Activated CD4-positive, alpha-beta T cell treated with anti-CD3 and anti-CD28 coated beads, Interleukin-10, Interleukin-2, amounts not matched to agents 100 ng/mL and 50 ng/mL, durations not matched to agents 16 hours and 8 hours (primary cell): Measurements from ENCODE around the gene KCNK3.
A peak's percentile ranks its signal among the peaks of the same experiment; 100 is the strongest.

Experiments used
- DNase-seq: peaks from one replicate; pipeline ENCODE4 v3.0.0-alpha.2; 2020

The KCNK3 gene

DNA sequence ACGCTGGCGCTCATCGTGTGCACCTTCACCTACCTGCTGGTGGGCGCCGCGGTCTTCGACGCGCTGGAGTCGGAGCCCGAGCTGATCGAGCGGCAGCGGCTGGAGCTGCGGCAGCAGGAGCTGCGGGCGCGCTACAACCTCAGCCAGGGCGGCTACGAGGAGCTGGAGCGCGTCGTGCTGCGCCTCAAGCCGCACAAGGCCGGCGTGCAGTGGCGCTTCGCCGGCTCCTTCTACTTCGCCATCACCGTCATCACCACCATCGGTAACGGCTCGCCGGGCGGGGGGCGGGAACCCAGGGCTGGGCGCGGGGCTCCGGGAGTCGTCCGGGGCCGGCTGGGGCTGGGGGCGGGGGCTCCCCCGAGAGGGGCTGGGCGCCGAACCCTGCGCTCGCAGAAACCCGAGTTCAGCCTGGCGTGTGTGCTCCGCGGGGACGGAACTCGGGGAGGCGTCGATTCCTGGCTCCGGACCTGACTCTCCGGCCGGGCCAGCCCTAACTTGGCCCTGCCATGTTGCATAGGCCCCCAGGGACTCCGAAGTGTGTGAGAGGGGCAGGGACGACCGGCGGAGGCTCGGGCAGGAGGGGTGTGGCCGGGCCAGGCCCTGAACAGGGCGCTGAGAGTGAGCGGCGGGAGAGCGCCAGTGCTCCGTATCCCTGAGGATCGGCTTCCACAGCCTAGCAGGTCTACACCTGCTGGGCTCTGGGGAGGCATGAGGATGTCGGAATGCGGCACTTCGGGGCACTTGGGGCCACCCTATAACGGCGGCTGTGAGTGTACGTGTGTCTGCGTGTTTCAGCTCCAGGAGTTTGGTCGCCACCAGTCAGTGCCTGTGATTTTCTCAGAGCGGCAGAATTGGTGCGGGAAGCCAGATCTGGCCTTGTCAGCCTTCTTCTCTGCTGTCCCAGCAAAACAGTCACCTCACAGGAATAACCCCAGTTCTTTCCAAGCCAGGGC lies 651 bp downstream of the KCNK3 start:
- DNase-seq = peak; percentile 3

DNA sequence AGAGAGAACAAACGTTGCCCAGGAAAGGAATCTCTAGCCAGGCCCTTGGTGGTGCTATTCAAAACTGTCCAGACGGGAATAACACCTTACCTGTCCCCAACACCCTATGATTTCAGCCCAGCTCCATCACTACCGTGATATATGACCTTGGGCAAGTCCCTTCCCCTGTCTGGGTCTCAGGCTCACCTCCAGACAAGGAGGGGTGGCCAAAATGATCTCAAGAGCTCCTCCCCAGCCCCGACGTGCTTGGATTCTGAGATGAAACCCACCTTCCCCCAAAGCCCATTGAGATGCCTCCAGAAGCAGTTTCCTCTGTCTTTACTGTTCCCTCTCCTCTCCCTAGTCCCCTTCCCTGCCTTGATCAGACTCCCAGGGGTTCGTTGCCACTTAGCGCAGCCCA lies 1.5 kb downstream of the KCNK3 start:
- DNase-seq = no peak

DNA sequence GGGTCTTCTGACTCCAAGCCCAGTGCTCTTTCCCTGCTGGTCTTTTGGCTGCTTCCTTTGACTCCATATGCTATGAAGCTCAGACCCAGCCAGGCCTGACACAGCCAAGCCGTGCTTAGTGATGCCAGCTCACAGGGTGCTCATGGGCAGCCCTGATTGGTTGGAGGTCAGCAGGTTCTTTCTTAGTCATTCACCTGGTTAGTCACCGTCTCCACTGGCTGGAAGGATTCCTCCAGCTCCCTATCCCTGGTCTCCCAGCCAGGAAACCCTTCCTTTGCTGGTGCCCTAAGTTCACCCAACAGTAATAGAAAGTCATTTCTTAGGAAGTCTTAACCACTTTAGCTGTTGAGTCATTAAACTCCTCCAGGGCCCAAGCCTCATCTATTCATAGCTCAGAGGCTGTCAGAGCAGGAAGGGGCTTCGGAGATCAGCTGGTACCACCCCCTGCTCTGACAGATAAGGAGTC lies 3.9 kb downstream of the KCNK3 start:
- DNase-seq = peak; percentile 4

DNA sequence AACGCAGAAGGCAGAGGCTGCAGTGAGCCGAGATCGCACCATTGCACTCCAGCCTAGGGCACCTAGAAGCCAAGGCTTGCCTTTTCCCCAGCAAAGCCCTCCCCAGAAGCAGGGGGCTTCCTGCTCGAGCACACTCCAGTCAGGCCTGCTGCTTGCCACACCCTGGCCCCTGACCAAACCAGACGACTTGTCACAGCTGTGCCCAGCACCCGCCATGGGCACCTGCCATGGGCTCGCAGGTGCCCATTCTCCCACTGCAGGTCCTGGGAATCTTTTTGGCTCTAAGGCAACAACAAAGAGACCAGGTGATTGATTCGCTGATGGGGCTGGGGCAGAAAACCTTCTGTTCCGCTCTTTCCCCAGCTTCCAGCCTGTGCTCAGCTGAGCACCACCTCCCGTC lies 4.9 kb downstream of the KCNK3 start:
- no peak for DNase-seq

DNA sequence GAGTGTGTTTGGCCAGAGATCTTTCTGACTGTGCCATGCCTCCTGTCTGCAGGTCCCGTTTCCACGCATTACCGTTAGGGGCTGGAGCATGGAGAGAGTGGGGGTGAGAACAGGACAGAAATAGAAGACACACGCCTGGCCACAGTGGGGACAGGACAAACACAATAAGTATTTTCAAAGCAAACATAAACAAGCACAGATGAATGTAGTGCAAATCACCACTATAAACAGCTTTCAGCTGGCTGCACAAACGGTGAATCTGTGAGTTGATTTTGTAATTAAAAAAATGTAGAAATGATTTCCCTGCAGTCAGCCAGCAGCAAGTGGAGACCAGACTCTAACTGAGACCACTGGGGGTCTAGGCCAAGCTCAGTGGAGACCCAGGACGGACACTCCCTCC lies 6.8 kb downstream of the KCNK3 start:
- DNase-seq = no peak

DNA sequence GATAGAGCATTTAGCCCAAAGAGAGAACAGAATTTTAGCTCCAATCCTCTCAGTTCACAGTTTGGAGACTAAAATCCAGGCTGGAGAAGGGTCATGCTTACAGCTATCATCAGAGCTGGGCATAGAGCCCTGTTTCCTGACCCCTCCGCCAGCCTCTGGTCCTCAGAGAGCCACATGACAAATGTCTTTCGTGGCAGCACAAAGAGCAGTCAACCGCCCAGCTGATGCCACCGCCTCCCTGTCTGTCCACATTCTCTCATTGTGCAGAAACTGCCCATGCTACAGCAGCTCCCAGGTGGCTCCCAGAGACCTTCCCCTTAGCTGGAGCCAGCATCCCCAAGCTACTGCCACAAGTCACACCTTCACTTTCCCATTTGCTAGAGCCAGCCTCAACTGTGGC lies 7.6 kb downstream of the KCNK3 start:
- no peak for DNase-seq

DNA sequence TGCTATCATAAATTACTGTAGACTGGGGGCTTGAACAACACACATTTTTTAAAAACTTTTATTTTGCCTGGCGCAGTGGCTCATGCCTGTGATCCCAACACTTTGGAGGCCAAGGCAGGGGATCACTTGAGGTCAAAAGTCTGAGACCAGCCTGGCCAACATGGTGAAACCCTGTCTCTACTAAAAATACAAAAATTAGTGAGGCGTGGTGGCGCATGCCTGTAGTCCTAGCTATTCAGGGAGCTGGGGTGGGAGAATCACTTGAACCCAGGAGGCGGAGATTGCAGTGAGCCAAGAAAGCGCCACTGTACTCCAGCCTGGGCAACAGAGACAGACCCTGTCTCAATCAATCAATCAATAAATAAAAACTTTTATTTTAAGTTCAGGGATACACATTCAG lies 9.1 kb downstream of the KCNK3 start:
- no peak for DNase-seq

DNA sequence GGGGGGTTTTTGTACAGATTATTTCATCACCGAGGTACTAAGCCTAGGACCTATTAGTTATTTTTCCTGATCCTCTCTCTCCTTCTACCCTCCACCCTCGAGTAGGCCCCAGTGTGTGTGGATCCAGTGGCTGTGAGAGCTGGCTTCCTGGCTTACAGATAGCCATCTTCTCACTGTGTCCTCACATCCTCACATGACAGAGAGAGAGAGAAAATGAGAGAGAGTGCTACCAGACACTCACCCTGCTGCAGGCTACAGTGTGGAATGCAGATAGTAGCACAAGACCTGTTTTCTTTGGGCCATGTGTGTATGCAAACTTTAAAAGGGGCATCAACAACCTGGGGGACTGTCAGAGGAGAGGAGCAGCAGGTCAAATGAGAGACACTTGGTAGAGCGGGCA lies 9.5 kb downstream of the KCNK3 start:
- DNase-seq = no peak

DNA sequence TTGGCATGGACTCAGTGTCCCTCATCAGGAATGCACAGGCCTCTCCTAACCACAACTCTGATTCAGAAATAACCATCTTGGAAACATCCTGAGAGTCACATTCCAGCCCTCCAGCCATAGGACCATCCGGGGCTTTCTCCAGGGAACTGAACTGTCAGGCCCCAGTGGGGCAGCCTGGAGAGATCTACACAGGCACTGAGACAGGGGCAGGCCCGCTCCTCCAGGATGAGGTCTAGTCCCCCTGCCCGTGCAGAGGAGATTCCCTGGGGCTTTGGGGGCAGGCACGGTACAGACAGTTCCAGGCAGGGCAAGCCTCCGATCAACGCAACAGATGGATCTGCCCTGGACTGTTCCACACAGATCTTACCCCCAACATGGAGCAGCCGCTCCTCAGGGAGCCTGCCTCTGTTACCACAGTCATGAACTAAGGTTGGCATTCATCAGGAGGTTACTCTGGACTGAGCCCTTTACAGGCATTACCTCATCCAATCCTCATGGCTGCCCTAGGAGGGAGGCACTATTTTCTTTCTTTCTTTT lies 12.0 kb downstream of the KCNK3 start:
- DNase-seq = no peak

DNA sequence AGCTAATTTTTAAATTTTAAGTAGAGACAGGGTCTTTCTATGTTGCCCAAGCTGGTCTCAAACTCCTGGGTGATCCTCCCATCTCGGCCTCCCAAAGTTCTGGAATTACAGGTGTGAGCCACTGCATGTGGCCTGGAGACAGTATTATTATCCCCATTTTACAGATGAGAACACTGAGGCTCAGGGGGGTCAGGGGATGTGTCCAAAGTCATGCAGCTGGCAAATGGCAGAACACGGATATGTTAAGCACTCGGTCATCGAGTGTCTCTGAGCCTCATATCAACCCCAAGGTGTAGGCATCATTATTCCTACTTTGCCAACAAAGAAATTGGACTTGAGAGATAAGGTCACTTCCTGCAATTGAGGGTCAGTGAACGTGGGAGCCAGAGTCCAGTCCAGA lies 12.6 kb downstream of the KCNK3 start:
- no peak for DNase-seq

DNA sequence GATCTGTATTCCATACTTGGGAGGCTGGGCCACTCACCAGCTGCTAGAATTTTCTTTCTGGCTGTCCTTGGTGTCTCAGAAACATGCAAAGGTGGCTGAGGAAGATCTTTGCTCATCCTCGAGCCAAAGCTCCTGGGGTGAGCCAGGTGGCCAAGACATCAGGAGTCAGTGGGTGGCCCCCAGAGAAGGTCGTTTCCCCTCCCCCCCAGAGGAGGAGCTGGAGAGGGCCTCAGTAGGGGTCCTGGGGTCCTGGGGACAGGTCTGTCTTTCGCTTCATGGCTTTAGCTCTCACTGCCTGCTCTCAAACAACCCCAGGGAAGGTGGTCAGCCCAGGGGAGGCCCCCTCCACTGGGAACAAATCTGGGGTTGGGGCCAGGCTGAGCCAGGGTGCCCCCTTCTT lies 13.6 kb downstream of the KCNK3 start:
- DNase-seq = no peak

DNA sequence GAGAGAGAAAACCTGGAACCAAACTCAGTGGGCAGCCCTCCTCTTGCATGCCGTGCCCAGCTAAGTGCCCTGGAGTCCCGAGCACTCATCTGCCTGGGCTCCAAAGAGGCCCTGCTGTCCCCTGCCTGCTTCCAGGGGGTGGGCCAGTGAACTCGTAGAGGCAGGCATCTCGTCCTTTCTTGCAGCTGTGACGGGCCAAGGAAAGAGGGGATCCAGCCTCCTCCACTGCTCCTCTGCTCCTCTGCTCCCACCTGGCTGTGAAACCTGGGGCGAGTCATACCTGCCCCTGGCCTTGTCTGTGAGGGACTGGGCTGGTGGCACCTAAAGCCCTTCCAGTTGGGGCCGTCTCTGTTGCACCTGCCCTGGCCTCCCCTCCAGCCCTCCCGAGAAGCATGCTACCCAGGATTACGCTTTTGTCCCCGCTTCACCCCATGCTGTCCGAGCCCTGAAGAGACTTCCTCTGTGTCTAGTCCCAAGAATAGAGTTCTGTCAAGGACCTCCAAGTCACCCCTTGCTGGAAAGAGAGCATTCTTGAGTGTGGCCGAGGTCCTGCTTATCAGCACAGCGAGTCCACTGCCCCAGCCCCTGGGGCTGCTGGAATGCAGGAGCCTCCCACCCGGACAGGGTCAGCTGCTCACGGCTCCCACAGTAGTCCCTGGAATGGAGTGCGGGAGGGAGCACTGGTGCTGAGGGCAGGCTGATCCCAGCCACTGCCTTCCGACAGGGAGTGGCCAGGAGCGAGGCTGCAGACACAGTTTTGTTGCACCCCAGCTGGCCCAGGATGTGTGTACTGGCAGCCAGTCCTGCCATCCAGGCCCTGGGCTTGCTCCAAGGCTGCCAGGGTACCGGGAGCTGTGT lies 14.3 kb downstream of the KCNK3 start:
- DNase-seq = no peak

DNA sequence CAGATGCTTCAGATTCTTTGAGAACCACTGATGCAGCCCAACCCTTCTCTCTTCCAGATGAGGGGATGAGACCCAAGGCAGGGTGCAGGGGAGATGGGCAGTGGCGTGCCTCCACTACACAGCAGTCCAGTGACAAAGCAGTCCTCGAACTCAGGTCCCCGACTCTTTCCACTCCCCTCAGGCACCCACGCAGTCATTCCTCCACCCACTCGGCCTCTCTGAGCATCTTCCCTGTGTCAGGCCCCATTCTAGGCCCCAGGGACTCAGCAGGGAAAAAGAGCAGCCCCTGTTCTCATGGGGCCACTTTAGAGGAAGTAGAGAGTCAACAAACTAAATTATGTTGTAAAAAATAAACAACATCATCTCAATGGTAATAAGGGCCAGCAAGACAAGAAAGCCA lies 15.2 kb downstream of the KCNK3 start:
- no peak for DNase-seq

DNA sequence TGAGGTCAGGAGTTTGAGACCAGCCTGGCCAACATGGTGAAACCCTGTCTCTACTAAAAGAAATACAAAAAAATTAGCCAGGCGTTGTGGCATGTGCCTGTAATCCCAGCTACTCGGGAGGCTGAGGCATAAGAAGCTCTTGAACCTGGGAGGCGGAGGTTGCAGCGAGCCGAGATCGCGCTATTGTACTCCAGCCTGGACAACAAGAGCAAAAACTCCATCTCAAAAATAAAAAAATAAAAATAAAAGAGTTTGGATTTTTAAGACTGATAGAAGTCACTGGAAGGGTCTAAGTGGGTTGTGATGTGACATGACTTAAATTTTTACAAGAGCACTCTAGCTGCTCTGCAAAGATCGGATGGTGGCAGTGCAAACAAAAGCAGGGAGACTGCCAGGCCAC lies 15.9 kb downstream of the KCNK3 start:
- no peak for DNase-seq

DNA sequence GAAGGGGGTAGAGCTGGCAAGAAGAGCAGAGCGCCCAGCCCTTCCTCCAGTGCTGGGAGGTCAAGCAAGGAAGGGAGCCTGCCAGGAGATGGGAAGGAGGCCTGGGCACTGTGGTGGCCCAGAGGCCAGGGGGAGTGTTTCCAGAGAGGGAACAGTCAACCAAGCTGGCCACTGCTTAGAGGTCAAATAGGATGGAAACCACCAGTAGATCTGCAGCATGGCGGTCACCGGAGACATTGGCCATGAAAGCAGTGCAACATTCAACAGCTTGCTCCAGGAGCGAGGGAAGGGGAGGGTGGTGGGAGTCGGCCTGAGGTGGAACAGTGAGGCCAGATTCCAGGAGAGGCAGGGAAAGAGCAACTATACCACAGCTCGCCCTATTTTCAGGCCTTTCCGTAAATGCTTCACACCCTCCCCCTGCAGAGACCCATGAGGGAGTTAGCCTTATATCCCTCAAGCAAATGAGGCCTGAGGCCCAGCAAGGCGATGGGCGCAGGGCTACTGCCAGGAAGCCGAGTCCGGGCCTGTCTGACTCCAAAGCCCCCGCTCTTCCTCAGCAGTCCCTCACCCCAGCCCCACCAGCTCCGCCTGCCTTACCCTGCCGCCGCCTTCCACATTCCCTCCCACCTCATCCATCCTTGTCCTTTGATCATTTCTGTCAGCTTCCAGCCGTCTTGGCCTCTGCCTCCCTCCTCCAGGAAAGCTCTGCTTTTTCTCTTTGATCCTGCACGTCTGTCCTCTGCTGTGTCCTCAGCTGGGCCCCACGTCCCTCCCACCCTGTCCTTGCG lies 17.0 kb downstream of the KCNK3 start:
- DNase-seq = no peak

DNA sequence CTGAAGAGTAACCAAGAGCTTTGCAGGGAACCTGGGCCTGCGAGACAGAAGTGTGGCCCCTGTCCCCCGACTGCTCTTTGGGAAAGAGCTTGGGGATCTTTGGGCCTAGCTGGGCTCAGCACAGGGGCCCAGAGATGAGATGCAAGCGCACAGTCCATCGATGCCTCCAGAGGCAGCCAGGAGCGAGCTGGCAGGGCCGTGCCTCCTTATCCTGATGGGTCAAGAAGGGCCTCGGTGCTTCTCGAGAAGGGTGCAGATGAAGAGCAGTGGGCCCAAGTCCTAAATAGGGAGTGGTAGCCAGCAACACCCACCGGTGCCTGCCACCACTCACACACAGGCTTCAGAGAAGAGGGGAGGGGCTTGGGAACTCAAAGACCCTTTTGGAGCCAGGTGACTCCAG lies 17.6 kb downstream of the KCNK3 start:
- no peak for DNase-seq

DNA sequence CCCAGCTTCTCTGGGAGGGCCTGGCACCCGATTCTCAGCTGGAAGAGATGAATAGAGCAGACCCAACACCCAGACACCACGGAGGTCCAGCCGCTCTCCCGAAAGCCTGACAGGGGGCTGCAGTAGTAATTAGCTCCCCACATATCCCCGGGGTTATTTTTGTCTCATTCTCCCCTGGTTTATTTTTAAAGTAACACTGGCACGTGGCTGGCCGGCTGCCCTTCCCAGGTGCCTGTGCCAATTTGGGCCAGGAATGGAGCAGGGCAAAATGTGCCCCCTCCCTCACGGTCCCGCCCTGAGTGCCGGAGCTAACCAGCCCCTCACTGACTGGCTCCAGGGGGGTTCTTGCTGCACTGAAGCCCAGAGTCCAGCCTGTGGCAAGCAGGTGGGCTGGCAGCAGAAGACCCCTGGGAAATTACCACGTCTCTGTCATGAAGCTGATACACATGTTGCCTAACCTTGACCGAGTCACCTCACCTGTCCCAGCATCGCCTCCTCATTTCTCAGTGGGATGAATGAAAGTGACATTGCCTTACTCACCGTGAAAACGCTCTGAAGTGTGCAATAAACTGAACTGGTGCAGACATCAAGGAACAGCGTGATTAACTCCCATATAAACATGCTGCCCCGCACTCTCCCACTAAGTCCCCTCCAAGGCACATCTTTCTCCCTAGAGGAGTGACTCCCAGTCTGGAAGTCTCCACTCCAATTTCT lies 18.4 kb downstream of the KCNK3 start:
- no peak for DNase-seq

DNA sequence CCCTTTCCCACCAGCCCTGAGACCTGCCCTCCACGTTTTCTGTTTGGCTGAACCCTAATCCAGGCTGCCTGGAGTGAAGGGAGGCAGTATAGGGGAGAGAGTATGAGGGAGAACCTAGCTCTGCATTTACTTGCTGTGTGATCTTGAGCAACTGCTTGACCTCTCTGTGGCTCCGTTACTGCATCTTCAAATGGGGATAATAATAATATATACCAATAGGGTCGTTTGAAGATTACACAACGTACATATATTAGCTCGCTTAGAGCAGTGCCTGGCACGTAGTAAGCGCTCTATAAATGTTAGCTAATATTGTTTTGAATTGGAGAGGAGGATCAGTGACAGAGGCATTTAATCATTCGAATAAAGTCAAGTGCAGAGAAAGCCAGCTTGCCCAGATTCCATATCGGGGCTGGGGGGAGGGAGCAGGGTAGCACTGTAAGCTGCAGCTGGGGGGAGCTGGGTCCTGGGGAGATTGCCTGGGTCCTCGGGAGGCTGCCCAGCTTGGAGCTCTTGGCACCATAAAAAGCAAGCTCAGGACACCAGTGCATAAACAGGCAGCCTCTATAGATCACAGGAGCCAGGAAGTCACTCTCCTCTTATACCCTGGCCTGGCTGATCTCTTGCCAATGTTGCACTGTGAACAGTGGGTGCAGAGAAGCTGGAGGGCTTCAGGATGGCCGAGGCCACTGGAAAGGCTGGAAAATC lies 19.1 kb downstream of the KCNK3 start:
- DNase-seq = no peak

DNA sequence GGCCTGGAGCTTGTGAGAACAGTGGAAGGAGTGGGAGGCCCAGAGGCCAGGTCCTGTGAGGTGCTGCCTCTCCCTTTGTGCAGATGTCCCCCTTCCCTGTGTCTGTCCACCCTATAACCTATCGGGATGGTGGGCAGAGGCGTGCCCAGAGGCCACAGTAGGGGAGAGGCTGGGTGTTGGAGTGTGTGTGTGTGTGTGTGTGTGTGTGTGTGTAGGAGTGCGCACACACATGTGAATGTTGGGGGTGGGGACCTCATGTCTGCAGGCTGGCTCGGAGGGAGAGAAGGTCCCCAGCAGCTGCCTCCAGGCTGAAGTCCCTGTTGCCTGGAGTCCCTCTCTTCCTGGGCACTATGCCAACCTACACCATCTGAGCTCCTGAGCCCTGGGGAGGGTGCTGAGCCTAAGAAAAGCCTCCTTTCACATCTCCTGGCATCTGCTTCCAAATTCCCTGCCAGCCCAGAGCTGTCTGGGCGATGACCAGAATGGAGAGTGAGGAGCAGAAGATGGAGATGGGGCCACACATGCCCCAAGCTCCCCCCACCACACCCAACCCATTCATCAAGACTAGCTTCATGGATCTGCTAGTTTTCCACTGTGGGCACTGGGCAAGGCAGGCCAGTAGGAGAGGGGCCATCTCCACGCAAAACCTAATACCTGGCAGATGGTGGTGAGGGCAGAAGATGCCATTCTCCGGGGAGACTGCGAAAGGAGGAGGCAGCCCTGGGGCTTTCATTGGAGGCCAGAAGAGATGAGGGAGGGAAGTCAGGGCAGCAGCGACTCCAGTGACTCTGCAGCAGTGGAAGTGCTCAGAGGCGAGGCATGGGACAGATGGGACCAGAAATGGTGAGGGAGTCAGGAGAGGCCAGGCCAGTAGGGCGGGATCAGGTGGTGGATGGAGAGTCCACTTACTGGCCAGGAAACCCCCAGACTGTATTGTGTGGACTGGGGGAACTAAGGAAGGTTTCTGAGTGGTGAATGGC lies 20.3 kb downstream of the KCNK3 start:
- no peak for DNase-seq
